ENCODE measurements around the gene ADRB2. TPM values are rescaled to one million over a fixed set of nuclear protein-coding genes. Genes with fewer than 3 reads are reported as not detected.

The ADRB2 gene
- total and polyA plus RNA-seq, 12 donors: 0.18 to 2.2 (median 0.87) TPM

DNA sequence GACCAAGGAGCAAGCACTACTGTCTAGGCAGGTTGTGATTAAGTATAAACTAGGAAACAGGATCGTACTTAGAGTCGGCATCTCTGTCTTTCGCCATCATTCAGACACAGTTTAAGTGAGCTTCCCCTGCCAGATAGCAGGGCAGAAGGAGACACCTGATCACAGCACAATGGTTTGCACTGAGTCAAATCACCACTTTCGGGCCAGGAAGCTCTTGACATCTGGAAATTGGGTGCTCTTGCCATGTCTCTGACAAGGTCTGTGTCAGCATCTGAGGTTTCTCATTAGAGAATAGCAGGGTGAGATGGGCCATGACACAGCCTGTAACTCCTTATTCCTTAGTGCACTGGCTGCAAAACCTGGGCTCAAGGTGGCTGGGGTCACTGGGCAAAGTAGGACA, 8.3 kb downstream of the ADRB2 start:
- WGBS, 4 donors: 68 to 92% (median 80%) methylated on average over 4 of the region's 4 CpGs
- no peak overlapping the region for H3K27ac ChIP-seq
- intact Hi-C loops (cut with DNase I): no loop called here
- H3K4me1 ChIP-seq (replicated peaks in 1 of 2): no peaks in the 10 kb centered on the region
- H3K27me3 ChIP-seq: no peaks in the 10 kb centered on the region
- no peak for TF ChIP-seq CTCF (IDR thresholded peaks at IDR 0.05)
- TF ChIP-seq POLR2A (IDR thresholded peaks at IDR 0.05): no peak
- H3K4me3 ChIP-seq: no peak overlapping the region
- no peaks in the 10 kb centered on the region for H3K9me3 ChIP-seq (replicated peaks in 1 of 3)
- no peaks in the 10 kb centered on the region for H3K36me3 ChIP-seq (replicated peaks in 1 of 2)
- no peak for DNase-seq

DNA sequence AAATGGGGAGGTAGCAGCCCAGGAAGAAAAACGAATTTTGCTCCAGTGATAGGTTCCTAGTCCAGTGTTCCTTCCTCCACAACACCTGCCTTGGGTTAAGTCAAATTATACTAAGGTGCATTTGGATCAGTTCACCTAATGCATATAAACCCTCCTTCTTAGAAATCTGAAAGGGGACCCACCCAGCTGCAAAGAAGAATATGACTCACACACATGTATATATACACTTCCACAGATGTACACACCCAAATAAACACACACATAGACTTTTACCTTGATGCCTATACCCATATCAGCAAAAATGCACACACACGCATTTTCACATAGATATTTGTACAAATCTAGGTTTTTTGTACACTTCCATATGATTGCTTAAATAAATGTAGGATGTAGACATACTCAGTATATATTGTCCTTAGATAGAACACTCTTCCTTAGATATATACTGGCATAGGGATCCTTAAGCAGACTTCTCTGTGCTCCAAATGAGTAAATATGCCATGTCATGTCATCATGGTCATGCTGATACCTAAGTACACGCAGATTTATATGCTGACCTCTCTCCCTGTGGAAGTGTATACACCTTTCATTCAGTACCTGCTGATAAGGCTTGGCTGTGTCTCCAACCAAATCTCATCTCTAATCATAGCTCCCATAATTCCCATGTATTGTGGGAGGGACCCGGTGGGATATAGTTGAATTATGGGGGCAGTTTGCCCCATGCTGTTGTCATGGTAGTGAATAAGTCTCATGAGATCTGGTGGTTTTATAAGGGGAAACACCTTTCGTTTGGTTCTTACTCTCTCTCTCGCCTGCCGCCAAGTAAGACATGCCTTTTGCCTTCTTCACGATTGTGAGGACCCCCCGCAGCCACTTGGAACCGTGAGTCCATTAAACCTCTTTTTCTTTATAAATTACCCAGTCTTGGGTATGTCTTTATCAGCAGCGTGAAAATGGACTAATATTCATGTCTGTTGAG, 10.2 kb downstream of the ADRB2 start:
- intact Hi-C loops (cut with DNase I): no loop called here
- no peak for DNase-seq
- no peak overlapping the region for H3K27ac ChIP-seq
- H3K4me3 ChIP-seq: no peak overlapping the region
- H3K9me3 ChIP-seq (replicated peaks in 1 of 3): no peaks in the 10 kb centered on the region
- no peak for TF ChIP-seq CTCF (IDR thresholded peaks at IDR 0.05)
- no peak for TF ChIP-seq POLR2A (IDR thresholded peaks at IDR 0.05)
- H3K36me3 ChIP-seq (replicated peaks in 1 of 2): no peaks in the 10 kb centered on the region
- H3K27me3 ChIP-seq: no peaks in the 10 kb centered on the region
- no peaks in the 10 kb centered on the region for H3K4me1 ChIP-seq (replicated peaks in 1 of 2)
- 78 to 85% (median 82%) methylated on average over 11 of the region's 11 CpGs for WGBS, 4 donors

DNA sequence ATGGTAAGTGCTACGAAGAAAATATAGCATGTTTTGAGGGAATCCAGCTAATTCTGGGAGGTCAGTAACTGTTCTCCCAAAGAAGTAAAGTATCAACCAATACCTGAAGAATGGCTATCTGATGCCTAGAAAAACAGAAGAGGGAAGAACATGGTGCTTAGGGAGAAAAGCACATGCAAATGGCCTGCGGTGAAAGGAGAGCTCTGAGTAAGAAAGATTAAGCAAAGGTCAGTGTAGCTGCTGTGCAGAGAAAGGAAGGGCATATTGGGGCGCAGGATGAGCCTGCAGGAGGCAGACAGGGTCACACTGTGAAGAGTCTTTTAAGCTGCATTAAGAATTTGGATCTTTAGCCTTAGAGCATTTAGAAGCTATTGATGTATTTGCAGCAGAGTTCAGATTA, 11.0 kb downstream of the ADRB2 start:
- WGBS, 4 donors: 87 to 95% (median 92%) methylated on average over 3 of the region's 3 CpGs
- intact Hi-C loops (cut with DNase I): no loop called here

GRCh38 chr5:148838357-148838756, 11.9 kb downstream of the ADRB2 start:
- H3K27me3 ChIP-seq: no peaks in the 10 kb centered on the region
- TF ChIP-seq CTCF (IDR thresholded peaks at IDR 0.05): no peak
- no peak for TF ChIP-seq POLR2A (IDR thresholded peaks at IDR 0.05)
- no peaks in the 10 kb centered on the region for H3K36me3 ChIP-seq (replicated peaks in 1 of 2)
- no peak overlapping the region for H3K27ac ChIP-seq
- no peak overlapping the region for H3K4me3 ChIP-seq
- H3K4me1 ChIP-seq (replicated peaks in 1 of 2): no peaks in the 10 kb centered on the region
- intact Hi-C loops (cut with DNase I): no loop called here
- no peaks in the 10 kb centered on the region for H3K9me3 ChIP-seq (replicated peaks in 1 of 3)
- no peak for DNase-seq
- 80 to 96% (median 84%) methylated on average over 1 of the region's 1 CpG; no CpG with 5 or more reads in 1 of the 4 donors for WGBS, 4 donors

More for the DNA sequence above, 11.0 kb downstream of the ADRB2 start:
- DNase-seq: no peak
- Histone ChIP-seq H3K27me3 (no peaks in the 10 kb centered on the region), H3K9me3 (replicated peaks in 1 of 3) (no peaks in the 10 kb centered on the region), H3K4me3 (no peak overlapping the region), H3K4me1 (replicated peaks in 1 of 2) (no peaks in the 10 kb centered on the region), H3K27ac (no peak overlapping the region), H3K36me3 (replicated peaks in 1 of 2) (no peaks in the 10 kb centered on the region)
- TF ChIP-seq POLR2A (IDR thresholded peaks at IDR 0.05) (no peak), CTCF (IDR thresholded peaks at IDR 0.05) (no peak)
